Right ventricle myocardium inferior (tissue), 1 donor: ENCODE data around the gene SPDYE17. TPM values are rescaled to one million over a fixed set of nuclear protein-coding genes. Genes with fewer than 3 reads are reported as not detected.
"Not testable (repeated sequence)": the region's sequence is repeated elsewhere in the genome, so short reads cannot be mapped to it uniquely, and the experiment has no call there.

Experiments
- ATAC-seq: fragments of 200-7000 bp; cut with Tn5 transposase; one replicate; pipeline ENCODE4 v1.9.1; 2020; ENCODE audit warnings: mild to moderate bottlenecking, moderate library complexity
- DNase-seq: peaks from one replicate; pipeline ENCODE4 v3.0.0; 2021; ENCODE audit errors: missing footprints
- intact Hi-C: fragments of 100-400 bp; cut with DNase I; formaldehyde crosslinking; loops from one replicate; pipeline ENCODE4 v1.11.0; 2022
- total RNA-seq: library from RNA; stranded (reverse); fragmentation: NEBNext Ultra II Directional; extraction: Animal tissue kit (Norgen Biotek cat#: 25700); gene quantifications from one replicate; pipeline ENCODE4 v1.2.1, GENCODE V29; 2021
- donor health status: DM: no; HTN: yes; CAD: no; lungs with severe emphysema.

The SPDYE17 gene
- total RNA-seq, 1 donor from 2014 or later = not detected

- intact Hi-C loops, ATAC-seq, DNase-seq: not testable (repeated sequence)
These were observed 49.7 kb downstream of the SPDYE17 start for GRCh38 chr7:76982501-76982900.

DNA sequence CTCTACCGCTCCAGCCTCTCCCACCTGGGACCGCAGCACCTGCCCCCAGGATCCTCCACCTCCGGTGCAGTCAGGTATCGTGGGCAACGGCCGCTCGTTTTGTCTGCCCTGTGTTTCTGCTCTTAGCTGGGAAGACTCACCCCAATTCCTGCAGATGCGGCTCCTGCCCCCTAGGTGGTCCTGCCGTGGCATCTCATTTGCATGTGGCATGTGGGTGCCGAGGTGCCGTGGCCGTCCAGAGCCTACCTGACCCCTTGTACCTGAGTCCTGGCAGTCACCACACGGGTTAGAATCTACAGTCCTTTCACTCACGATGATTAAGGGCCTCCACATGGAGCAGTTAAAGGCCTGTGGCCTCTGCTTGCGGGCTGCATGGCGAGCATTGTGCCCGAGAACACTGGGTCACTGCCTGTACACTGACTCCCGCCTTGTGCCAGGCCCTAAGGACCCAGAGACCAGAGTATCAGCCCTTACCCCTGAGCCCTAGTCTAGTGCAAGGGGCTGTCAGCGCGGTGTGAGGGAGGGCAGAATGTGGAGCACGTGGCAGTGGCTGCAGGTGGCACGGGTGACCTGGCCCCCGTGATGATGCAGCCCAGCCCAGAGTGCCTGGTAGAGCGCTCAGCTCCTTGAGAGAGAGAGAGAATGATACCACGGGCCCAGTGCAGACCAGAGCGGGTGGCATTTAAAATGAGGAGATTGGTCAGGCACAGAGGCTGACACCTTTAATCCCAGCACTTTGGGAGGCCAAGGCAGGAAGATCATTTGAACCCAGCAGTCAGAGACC, 50.8 kb downstream of the SPDYE17 start:
- intact Hi-C loops, ATAC-seq, DNase-seq: not testable (repeated sequence)

GRCh38 chr7:76980576-76980975, 51.6 kb downstream of the SPDYE17 start:
- intact Hi-C loops, ATAC-seq, DNase-seq: not testable (repeated sequence)

GRCh38 chr7:76977761-76978367, 54.3 kb downstream of the SPDYE17 start:
- ATAC-seq, DNase-seq, intact Hi-C loops: not testable (repeated sequence)

DNA sequence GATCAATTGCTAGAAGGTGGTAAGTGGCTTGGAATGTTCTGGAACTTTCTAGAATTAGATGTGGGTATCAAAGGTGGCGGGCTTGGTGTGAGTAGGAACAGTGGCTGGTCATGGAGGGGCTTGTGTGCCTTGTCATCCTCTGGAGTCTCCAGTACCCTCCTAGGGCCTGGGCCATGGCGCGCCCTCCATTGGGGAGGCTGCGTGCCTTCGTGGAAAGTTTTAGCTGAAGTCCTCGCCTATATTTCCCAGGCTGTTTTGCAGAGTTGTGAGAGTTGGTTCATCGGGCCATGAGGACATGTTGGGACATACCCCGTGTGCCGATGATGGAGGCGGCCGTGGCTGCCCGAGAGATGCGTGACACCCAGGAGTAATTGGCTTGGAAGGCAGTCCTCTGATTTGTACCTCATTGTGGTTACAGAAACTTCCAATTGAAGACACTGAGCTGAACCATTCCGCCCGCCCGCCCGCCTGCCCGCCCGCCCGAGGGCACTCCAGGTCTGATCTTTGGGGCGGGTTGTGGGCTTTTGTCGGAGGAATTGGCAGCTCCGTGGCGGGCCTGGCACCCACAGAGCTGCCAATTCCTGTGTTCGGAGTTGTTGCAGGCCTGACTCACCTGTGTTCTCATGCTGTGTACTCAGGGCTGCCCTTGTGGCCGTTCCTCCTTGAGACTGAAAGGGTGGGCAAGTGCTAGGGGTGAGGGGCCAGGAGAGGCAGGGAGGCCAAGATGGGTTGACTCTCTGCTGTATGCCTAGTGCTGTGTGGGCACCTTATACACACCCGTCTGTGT, 57.2 kb downstream of the SPDYE17 start:
- not testable (repeated sequence) for ATAC-seq, DNase-seq

GRCh38 chr7:76974336-76974735, 57.8 kb downstream of the SPDYE17 start:
- intact Hi-C loops, DNase-seq, ATAC-seq: not testable (repeated sequence)

More for the DNA sequence above, 57.2 kb downstream of the SPDYE17 start:
- intact Hi-C loops = not testable (repeated sequence)

GRCh38 chr7:76972391-76972790, 59.8 kb downstream of the SPDYE17 start:
- ATAC-seq, DNase-seq, intact Hi-C loops: not testable (repeated sequence)

Other genes starting within 250 kb of the SPDYE17 start
- gene SPDYE18, start 30.2 kb upstream of the SPDYE17 start, total RNA-seq = 0.41 TPM
- 11.0 TPM for gene CCDC146, start 90.3 kb upstream of the SPDYE17 start, total RNA-seq
- gene FGL2, start 167.5 kb upstream of the SPDYE17 start, total RNA-seq = 13.0 TPM